Measurements from ENCODE around the gene TBL3. TPM values are rescaled to one million over a fixed set of nuclear protein-coding genes. Genes with fewer than 3 reads are reported as not detected.

Gene TBL3
- total and polyA plus RNA-seq, 2 experiments from 2014 or later = 67.3 to 94.7 TPM

GRCh38 chr16:1929105-1929504 lies 42.7 kb upstream of the TBL3 start:
- Histone ChIP-seq H3K9me3 (ENCODE audit: low read depth) (no peaks in the 10 kb centered on the region), H3K27ac (no peak overlapping the region), H3K27me3 (peaks cover 15% of the 10 kb centered on the region), H3K4me1 (ENCODE audit: low read depth) (no peaks in the 10 kb centered on the region), H3K4me3 (peak overlapping the region; percentile 40), H3K36me3 (no peaks in the 10 kb centered on the region)
- peak; percentile 41 to 44 for DNase-seq (ENCODE audit: low read depth in 1 of 2, low spot score in 1 of 2)
- TF ChIP-seq CTCF (IDR thresholded peaks at IDR 0.05; ENCODE audit: low read depth, low read length) = no peak

- peak overlapping the region; percentile 40 for H3K4me3 ChIP-seq
- peak; percentile 69 for TF ChIP-seq CTCF (IDR thresholded peaks at IDR 0.05; ENCODE audit: low read depth, low read length)
- H3K27ac ChIP-seq = no peak overlapping the region
- peaks cover 15% of the 10 kb centered on the region for H3K27me3 ChIP-seq
- H3K9me3 ChIP-seq (ENCODE audit: low read depth) = no peaks in the 10 kb centered on the region
- no peaks in the 10 kb centered on the region for H3K4me1 ChIP-seq (ENCODE audit: low read depth)
- no peaks in the 10 kb centered on the region for H3K36me3 ChIP-seq
- DNase-seq (ENCODE audit: low read depth in 1 of 2, low spot score in 1 of 2) = peak; percentile 90 to 91
These were observed 42.1 kb upstream of the TBL3 start for GRCh38 chr16:1929578-1930337.

GRCh38 chr16:1930338-1930720 lies 41.5 kb upstream of the TBL3 start:
- Histone ChIP-seq H3K36me3 (no peaks in the 10 kb centered on the region), H3K4me1 (ENCODE audit: low read depth) (no peaks in the 10 kb centered on the region)
- no peak for TF ChIP-seq CTCF (IDR thresholded peaks at IDR 0.05; ENCODE audit: low read depth, low read length)

GRCh38 chr16:1932050-1933028 lies 39.5 kb upstream of the TBL3 start:
- no peaks in the 10 kb centered on the region for H3K9me3 ChIP-seq (ENCODE audit: low read depth)
- H3K27ac ChIP-seq = no peak overlapping the region
- no peaks in the 10 kb centered on the region for H3K4me1 ChIP-seq (ENCODE audit: low read depth)
- DNase-seq (ENCODE audit: low read depth in 1 of 2, low spot score in 1 of 2) = no peak
- H3K36me3 ChIP-seq = no peaks in the 10 kb centered on the region
- peaks cover 15% of the 10 kb centered on the region for H3K27me3 ChIP-seq
- peak; percentile 15 for TF ChIP-seq CTCF (IDR thresholded peaks at IDR 0.05; ENCODE audit: low read depth, low read length)
- no peak overlapping the region for H3K4me3 ChIP-seq

More at GRCh38 chr16:1930338-1930720, 41.5 kb upstream of the TBL3 start:
- H3K27me3 ChIP-seq = peaks cover 15% of the 10 kb centered on the region
- no peak overlapping the region for H3K4me3 ChIP-seq
- DNase-seq (ENCODE audit: low read depth in 1 of 2, low spot score in 1 of 2) = no peak
- no peaks in the 10 kb centered on the region for H3K9me3 ChIP-seq (ENCODE audit: low read depth)
- H3K27ac ChIP-seq = no peak overlapping the region

GRCh38 chr16:1933097-1933661 lies 38.7 kb upstream of the TBL3 start:
- TF ChIP-seq CTCF (IDR thresholded peaks at IDR 0.05; ENCODE audit: low read depth, low read length) = no peak
- H3K4me3 ChIP-seq = no peak overlapping the region
- H3K4me1 ChIP-seq (ENCODE audit: low read depth) = no peaks in the 10 kb centered on the region
- H3K27ac ChIP-seq = no peak overlapping the region
- no peaks in the 10 kb centered on the region for H3K9me3 ChIP-seq (ENCODE audit: low read depth)
- no peak for DNase-seq (ENCODE audit: low read depth in 1 of 2, low spot score in 1 of 2)
- H3K27me3 ChIP-seq = peaks cover 15% of the 10 kb centered on the region
- no peaks in the 10 kb centered on the region for H3K36me3 ChIP-seq

All from cardiac muscle cell (in vitro differentiated cells and primary cell).